ENCODE data around the gene FNDC3A.
"Not testable (repeated sequence)": the region's sequence is repeated elsewhere in the genome, so short reads cannot be mapped to it uniquely, and the experiment has no call there.

Gene FNDC3A

GRCh38 chr13:49030213-49030612 lies 54.5 kb downstream of the FNDC3A start:
- DNase-seq (ENCODE audit: low read depth in 2 of 2) = no peak

GRCh38 chr13:49040872-49041271 lies 65.2 kb downstream of the FNDC3A start:
- DNase-seq (ENCODE audit: low read depth in 2 of 2) = no peak

- DNase-seq (ENCODE audit: low read depth in 2 of 2) = no peak
Measured at GRCh38 chr13:49042476-49042875, 66.8 kb downstream of the FNDC3A start.

GRCh38 chr13:49044008-49044407 lies 68.3 kb downstream of the FNDC3A start:
- no peak for DNase-seq (ENCODE audit: low read depth in 2 of 2)

DNA sequence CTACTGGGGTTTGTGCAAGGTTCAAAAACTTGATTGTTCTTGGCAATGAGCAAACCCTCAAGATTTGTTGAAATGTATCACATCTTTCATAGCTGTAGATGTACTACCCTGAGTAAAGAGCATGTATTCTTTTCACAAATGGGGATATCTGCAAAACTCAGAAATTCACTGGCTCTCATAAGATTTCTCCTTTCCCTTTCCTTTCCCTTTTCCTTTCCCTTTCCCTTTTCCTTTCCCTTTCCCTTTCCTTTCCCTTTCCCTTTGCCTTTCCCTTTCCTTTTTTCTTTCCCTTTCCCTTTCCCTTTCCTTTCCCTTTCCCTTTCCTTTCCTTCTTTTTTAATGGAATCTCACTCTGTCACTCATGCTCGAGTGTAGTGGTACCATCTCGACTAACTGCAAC lies 69.1 kb downstream of the FNDC3A start:
- no peak for DNase-seq (ENCODE audit: low read depth in 2 of 2)

DNA sequence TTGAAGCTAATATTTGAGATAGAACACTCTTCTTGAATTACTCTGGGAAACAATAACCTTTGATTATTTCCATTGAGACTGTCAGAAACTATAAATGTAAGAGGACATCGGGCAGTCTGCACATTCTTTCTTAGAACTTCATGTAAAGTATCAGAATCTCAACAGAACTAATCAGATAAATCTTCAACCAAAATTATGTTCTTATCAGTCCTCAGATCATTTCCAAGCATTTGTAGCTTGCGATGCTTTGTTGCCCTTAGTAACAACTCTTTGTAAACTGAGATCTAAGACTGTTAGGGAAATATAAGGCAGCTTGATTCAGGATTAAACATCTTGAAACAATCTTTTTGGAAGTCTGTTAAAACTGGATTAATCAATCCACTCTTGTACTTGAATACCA lies 70.3 kb downstream of the FNDC3A start:
- DNase-seq (ENCODE audit: low read depth in 2 of 2) = no peak

DNA sequence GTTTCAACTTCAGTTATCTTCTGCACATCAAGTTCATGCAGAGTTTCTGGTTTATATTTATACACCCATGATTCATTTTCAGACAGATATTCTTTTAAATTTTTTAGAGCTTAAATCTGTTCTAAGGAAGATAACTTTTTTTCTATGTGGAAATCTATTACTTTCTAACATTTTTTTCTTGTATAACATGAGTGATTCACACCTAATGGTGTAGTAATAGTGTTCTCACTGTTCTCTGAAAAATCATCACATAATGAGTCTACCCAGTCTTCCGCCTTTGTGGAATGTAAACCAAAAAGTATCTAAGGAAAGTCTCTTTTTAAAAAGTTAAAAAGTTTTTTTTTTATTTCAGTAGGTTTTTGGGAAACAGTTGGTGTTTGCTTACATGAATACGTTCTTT lies 70.8 kb downstream of the FNDC3A start:
- no peak for DNase-seq (ENCODE audit: low read depth in 2 of 2)

- DNase-seq (ENCODE audit: low read depth in 2 of 2) = no peak
Measured at GRCh38 chr13:49052813-49053212, 77.1 kb downstream of the FNDC3A start.

DNA sequence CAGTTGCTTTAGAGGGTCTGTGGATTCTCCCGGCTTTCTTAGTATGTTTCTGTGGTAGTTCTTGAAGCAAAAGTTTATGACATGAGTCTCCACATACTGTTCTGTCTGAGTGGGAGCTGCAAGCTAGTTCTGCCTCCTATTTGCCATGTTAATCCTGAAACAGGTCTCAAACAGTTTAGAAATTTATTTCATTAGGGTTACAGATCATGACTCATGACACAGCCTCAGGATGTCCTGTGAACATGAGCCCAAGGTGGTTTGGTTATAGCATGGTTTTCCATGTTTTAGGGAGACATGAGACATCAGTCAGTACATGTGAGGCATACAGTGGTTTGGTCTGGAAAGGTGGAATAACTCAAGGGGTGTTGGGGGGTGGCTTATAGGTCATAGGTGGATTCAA lies 77.5 kb downstream of the FNDC3A start:
- no peak for DNase-seq (ENCODE audit: low read depth in 2 of 2)

- no peak for DNase-seq (ENCODE audit: low read depth in 2 of 2)
Measured at GRCh38 chr13:49053906-49054305, 78.2 kb downstream of the FNDC3A start.

- DNase-seq (ENCODE audit: low read depth in 2 of 2) = no peak
Measured at GRCh38 chr13:49055021-49055420, 79.3 kb downstream of the FNDC3A start.

DNA sequence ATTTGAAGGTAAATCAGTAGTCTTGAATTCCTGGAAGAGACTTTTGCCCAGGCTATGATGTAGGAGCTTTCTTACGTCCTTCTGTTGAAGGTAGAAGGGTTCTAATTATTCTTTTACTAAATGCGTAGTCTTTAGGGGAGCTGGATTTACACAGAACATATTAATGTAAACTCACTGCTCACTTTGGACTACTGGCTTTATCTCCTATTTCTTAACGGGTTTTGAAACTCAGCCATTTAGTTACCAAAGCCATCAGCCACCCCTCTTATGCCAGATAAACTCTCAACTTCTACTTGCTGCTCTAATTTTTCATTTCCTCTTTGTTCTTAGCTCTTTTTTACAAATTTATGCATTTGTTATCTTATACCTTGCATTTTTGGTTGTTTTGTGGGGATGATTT lies 81.5 kb downstream of the FNDC3A start:
- no peak for DNase-seq (ENCODE audit: low read depth in 2 of 2)

DNA sequence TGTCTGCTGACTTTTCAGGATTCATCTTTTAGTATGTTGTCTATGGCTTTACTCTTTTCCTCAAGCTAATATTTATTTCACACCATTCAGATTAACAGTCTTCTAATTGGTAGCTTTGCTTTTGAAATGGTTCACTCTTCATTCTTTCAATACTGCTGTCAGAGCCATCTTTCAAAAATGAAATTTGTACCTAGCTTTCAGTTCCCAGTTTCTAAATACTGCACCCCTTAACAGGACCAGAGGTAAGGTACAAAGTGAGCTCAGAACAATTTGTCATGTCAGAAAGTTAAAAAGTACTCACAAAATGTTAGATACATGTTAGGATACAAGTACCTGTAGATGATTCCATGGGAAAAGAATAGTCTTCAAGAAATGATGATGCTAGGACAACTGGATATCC lies 83.0 kb downstream of the FNDC3A start:
- no peak for DNase-seq (ENCODE audit: low read depth in 2 of 2)

DNA sequence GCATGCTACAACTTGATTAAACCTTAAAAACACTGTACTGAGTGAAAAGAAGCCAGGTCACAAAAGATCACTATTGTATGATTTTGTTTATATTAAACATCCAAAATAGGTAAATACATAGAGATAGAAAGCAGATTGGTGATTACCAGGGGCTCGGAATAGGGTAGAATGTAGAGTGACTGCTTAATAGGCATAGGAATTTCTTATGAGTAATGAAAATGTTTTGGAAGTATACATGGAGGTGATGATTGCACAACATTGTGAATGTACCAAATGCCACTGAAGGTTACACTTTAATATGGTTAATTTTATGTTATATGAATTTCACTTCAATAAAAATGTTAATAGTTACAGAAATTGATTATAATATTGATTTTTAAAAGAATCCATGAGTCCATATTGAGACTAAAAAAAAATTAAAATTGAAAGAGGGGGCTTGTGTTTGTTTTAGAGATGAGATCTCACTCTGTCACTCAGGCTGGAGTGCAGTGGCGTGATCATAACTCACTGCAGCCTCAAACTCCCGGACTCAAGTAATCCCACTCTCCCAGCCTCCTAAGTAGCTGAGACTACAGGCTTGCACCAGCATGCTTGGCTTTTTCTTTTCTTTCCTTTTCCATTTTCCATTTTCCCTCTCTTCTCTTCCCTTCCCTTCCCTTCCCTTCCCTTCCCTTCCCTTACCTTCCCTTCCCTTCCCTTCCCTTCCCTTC lies 85.1 kb downstream of the FNDC3A start:
- no peak for DNase-seq (ENCODE audit: low read depth in 2 of 2)

DNA sequence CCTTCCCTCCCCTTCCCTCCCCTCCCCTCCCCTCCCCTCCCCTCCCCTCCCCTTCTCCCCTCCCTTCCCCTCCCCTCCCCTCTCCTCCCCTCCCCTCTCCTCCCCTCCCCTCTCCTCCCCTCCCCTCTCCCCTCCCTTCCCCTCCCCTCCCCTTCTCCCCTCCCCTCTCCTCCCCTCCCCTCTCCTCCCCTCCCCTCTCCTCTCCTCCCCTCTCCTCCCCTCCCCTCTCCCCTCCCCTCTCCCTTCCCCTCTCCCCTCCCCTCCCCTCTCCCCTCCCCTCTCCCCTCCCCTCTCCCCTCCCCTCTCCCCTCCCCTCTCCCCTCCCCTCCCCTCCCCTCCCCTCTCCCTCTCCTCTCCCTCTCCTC lies 85.7 kb downstream of the FNDC3A start:
- not testable (repeated sequence) for DNase-seq (ENCODE audit: low read depth in 2 of 2)

DNA sequence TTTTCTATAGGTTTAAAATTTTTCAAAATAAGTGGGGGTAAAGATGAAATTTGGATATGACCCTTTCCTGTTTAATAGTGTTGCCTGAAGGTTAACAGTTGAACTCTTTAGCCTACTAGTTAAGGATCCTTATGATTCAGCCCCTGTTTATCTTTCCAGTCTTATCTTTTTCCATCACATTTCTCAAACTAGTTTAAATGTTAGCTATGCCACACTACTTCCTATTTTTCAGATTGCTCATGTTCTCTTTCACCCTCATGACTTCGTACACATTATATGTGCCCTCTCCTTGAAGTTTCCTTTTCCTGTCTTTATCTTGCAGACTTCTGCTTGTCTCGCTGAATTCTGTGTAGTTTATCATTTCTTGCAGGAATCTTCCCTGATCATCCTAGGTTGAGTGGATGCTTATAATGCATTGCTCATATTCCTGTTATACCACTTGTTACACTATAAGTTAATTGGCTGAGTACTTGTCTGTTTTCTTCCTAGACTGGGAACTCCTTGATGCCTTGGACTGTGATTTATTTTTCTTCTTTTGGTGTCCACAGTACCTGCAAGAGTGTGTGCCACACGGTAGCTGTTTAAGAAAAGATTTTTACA lies 86.7 kb downstream of the FNDC3A start:
- DNase-seq (ENCODE audit: low read depth in 2 of 2) = no peak

- no peak for DNase-seq (ENCODE audit: low read depth in 2 of 2)
Measured at GRCh38 chr13:49063011-49063410, 87.3 kb downstream of the FNDC3A start.

- no peak for DNase-seq (ENCODE audit: low read depth in 2 of 2)
Measured at GRCh38 chr13:49063497-49063896, 87.8 kb downstream of the FNDC3A start.

GRCh38 chr13:49064476-49064875 lies 88.8 kb downstream of the FNDC3A start:
- DNase-seq (ENCODE audit: low read depth in 2 of 2) = no peak

DNA sequence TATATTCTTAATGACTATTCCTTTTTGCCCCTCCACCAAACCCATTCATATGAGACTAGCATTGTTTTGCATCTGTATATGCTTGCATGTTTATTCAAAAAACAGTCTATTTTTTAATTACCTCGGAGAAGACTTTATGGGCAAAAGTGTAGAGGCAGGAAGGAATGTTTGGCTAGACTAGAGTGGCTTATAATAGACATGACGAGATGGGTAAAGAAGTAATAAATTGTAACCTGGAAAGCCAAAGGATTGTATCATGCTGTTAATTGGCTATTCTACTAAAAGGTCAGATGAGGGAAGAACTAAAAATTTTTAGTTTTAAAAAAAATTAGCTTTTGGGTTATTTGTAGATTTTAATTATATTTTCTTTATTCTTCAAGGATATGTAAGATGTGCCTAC lies 91.1 kb downstream of the FNDC3A start:
- DNase-seq (ENCODE audit: low read depth in 2 of 2) = no peak

- not testable (repeated sequence) for DNase-seq (ENCODE audit: low read depth in 2 of 2)
Measured at GRCh38 chr13:49068498-49068897, 92.8 kb downstream of the FNDC3A start.

DNA sequence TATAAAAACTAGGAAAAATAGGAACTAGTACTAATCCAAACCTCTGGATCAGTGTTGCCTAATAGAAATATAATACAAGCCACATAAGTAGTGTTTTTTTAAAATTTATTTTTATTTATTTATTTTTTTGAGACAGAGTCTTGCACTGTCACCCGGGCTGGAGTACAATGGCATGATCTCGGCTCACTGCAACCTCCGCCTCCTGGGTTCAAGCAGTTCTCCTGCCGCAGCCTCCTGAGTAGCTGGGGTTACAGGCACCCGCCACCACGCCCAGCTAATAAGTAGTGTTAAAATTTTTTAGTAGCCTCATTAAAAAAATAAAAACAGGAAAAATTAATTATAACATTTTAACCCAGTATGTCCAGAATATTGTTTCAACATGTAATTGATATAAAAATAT lies 94.3 kb downstream of the FNDC3A start:
- DNase-seq (ENCODE audit: low read depth in 2 of 2) = not testable (repeated sequence)

DNA sequence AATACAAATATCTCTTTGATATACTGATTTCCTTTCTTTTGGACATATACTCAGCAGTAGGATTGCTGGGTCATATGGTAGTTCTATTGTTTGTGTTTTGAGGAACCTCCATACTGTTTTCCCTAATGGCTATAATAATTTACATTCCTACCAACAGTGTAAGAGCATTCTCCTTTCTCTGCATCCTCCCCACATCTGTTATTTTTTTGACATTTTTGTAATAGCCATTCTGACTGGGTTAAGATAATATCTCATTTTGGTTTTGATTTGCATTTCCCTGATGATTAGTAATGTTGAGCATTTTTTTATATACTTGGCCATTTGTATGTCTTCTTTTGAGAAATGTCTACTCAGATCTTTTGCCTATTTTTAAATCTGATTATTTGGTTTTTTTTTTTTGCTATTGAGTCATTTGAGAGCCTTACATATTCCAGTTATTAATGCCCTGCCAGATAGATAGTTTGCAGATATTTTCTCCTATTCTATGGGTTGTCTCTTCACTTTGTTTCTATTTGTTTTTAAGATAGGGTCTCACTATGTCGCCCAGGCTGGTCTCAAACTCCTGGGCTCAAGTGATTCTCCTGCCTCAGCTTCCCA lies 95.7 kb downstream of the FNDC3A start:
- no peak for DNase-seq (ENCODE audit: low read depth in 2 of 2)
